ENCODE data around the gene DNAH11. TPM values are rescaled to one million over a fixed set of nuclear protein-coding genes. Genes with fewer than 3 reads are reported as not detected.

Gene DNAH11
- total and polyA plus RNA-seq, 2 of the 4 experiments (the other 2 are of a cell fraction), result not detected

DNA sequence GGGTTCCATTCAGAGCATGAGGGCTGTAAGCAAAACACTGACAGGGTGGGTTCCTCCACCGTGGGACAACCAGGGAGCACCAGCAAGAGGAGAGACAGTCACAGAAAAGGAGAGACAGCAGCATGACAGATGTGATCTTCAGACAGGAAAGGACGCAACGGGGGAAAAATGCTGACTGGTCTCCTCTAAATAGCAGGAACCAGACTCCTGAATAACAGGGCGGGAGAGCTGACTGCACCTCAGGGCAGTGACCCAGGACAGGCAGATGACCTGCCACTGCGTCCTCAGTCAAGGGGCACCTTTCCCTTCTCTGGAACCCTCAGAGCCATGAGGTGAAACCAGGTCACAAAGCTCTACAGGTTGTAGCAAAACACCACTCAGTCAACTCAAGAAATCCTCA, 365.9 kb downstream of the DNAH11 start:
- CTCF ChIA-PET, result no interaction called here
- Histone ChIP-seq H4K20me1 (ENCODE audit: insufficient read depth, low read length) (no peaks in the 10 kb centered on the region), H4K5ac (ENCODE audit: low read depth, low read length) (no peak overlapping the region), H3K14ac (replicated peaks; ENCODE audit: low read depth, low read length) (no peak overlapping the region), H2BK5ac (ENCODE audit: low read depth, low read length, poor library complexity, severe bottlenecking) (no peak overlapping the region), H4K91ac (ENCODE audit: insufficient read depth, low read depth, low read length) (no peak overlapping the region), H3K4me3 (ENCODE audit: insufficient read depth, low read depth, low read length) (no peak overlapping the region), H3K4me2 (ENCODE audit: low read depth, low read length) (no peak overlapping the region), H2AFZ (replicated peaks; ENCODE audit: low read length, poor library complexity) (no peak overlapping the region), H3K9ac (ENCODE audit: low read depth, low read length) (no peak overlapping the region), H3K79me1 (ENCODE audit: low read depth in 1 of 2, low read length in 2 of 2) (0 out of 4 replicates have a peak, but pooled peaks cover 0 to 2% of the 10 kb centered on the region in 2 experiments), H3K9me3 (ENCODE audit: control insufficient read depth, insufficient read depth, low read length) (no peaks in the 10 kb centered on the region), H4K8ac (ENCODE audit: low read depth in 2 of 2, low read length in 2 of 2) (no peak overlapping the region), H3K9me1 (ENCODE audit: insufficient read depth, low read length) (peaks cover 6% of the 10 kb centered on the region; the same call in 1 of the 2 replicates), H3K18ac (ENCODE audit: low read depth, low read length) (no peak overlapping the region), H2AK9ac (replicated peaks; ENCODE audit: low read depth, low read length, poor library complexity) (no peak overlapping the region), H3K27me3 (ENCODE audit: control insufficient read depth, insufficient read depth, low read length) (no peaks in the 10 kb centered on the region), H2AK5ac (ENCODE audit: low read depth, low read length) (no peak overlapping the region), H2BK120ac (ENCODE audit: low read depth, low read length) (no peak overlapping the region), H3K36me3 (ENCODE audit: control insufficient read depth, insufficient read depth, low read length) (peaks cover 26% of the 10 kb centered on the region), H2BK15ac (ENCODE audit: low read depth, low read length) (no peak overlapping the region), H3K56ac (ENCODE audit: extremely low read depth, insufficient read depth, low read length) (no peak overlapping the region), H3K4ac (ENCODE audit: low read depth, low read length) (no peak overlapping the region), H2BK20ac (ENCODE audit: low read depth, low read length) (no peak overlapping the region), H3K27ac (ENCODE audit: insufficient read depth, low read length) (no peak overlapping the region), H3K4me1 (ENCODE audit: control insufficient read depth, insufficient read depth, low read length) (no peaks in the 10 kb centered on the region), H3K23ac (ENCODE audit: low read depth, low read length) (no peak overlapping the region)
- DNase-seq (no peak), ATAC-seq (ENCODE audit: low read depth) (no peak)
- intact Hi-C loops (cut with micrococcal nuclease) (no loop called here), dilution Hi-C loops (cut with HindIII; ENCODE audit: low sequenced_read_pairs, unreplicated experiment) (no loop called here), in situ Hi-C loops (cut with MboI; ENCODE audit: low sequenced_read_pairs) (no loop called here)
- no TSS peak for BruUV-seq (replicated peaks)
- POLR2A ChIA-PET (ENCODE audit: unreplicated experiment), result no interaction called here
- WGBS, 2 experiments (ENCODE audit: extremely low coverage in 2 of 2, insufficient read length in 1 of 2), result 96% methylated on average over 4 of the region's 5 CpGs; no CpG with 5 or more reads in 1 of the 2 experiments
- TF ChIP-seq, protein P1, sequence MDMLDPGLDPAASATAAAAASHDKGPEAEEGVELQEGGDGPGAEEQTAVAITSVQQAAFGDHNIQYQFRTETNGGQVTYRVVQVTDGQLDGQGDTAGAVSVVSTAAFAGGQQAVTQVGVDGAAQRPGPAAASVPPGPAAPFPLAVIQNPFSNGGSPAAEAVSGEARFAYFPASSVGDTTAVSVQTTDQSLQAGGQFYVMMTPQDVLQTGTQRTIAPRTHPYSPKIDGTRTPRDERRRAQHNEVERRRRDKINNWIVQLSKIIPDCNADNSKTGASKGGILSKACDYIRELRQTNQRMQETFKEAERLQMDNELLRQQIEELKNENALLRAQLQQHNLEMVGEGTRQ (IDR thresholded peaks at IDR 0.05; ENCODE audit: low read depth, low read length), result no peak
- TF ChIP-seq MAFK (IDR thresholded peaks at IDR 0.05; ENCODE audit: low read depth, low read length), result no peak
- TF ChIP-seq POLR2A (IDR thresholded peaks at IDR 0.05; ENCODE audit: low read depth, low read length), result no peak
- TF ChIP-seq MXI1 (IDR thresholded peaks at IDR 0.05; ENCODE audit: borderline replicate concordance, low read depth, low read length), result no peak
- TF ChIP-seq RCOR1 (IDR thresholded peaks at IDR 0.05; ENCODE audit: insufficient replicate concordance, low read length), result no peak
- TF ChIP-seq FOS (IDR thresholded peaks at IDR 0.05; ENCODE audit: low read depth, low read length), result no peak
- TF ChIP-seq BHLHE40 (IDR thresholded peaks at IDR 0.05; ENCODE audit: low read depth, low read length), result no peak
- no peak for TF ChIP-seq SMC3 (IDR thresholded peaks at IDR 0.05; ENCODE audit: low read depth, low read length)
- no peak for TF ChIP-seq CHD1 (IDR thresholded peaks at IDR 0.05; ENCODE audit: low read depth, low read length)
- no peak for TF ChIP-seq RFX5 (IDR thresholded peaks at IDR 0.05; ENCODE audit: low read depth, low read length)

Data from IMR-90 (cell line).